HG03025 (cell line): ENCODE measurements around the gene PPP2R2B.

Experiments
- ATAC-seq: cut with Tn5 transposase; IDR thresholded peaks from one replicate; pipeline ENCODE4 v1.9.1; 2021; ENCODE audit warnings: mild to moderate bottlenecking, moderate library complexity; ENCODE audit not compliant: unreplicated experiment, low FRiP score

PPP2R2B gene

DNA sequence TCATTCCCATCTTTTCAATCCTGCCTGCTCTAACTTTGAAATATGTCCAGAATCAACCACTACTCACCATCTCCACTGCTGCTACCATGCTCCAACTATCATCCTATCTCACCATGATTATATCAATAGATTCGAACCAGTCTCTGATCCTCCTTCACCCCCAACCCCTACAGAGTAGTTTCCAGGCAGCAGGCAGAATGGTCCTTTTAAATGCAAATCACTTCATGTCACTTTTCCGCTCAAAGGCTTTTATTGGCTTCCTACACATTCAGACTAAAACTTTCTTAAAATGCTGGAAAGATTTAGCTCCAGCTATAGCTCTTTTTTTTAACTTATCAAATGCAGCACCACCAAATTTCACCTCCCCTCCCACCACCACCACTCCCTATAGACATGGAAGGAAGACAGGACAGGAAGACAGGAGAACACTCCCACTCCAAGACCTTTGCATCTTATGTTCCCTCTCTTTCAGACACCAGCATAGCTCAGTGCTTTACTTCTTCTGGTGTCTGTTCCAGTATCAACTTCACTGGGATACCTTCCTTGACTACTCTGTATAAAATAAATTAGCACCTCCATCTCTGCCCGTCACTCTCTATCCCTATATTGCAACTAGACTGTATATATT is 9.9 kb upstream of the PPP2R2B start:
- no peak for ATAC-seq

DNA sequence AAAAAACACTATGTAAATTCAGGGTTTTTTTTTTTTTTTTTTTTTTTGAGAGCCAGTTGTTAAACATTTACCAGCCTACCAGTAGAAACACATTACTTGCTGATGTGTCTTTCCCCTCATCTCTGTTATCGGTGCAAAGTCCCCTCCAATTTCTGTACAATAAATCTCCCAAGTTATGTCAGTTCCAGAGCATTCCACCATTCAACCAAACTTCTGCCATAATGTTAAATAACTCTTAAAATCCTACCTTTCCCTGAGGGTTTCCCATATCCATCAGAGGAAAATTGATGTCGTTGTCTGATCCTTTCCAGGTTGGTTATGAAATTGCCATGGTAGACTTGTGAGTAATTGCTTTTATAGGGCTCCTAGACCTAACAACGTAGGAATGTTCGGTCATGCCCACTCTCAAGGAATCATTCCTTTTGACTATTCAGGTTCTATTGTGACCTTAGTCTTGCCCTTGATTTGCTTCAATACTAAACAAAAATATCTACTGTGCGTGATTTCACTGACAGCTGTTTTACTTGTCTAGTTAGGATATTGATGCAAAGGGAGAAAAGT is 5.6 kb upstream of the PPP2R2B start:
- ATAC-seq: no peak

DNA sequence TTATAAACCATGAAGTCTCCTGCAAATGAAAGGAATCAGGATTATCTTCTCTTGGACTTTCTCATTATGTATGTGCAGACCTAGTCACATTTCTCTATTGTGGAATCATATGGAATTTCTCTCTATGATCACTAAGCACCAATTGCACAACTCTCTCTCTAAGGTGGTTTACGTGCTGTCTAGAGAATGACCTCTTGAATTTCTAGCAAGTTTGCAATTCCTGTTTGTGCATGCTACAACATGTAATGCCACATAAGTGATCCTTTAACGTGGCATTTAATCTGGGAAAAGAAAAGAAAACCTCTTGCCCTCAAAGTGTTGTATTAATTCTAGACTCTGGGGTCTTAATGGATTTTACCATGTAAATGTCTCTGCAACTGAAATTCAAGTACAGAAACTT is 5.0 kb upstream of the PPP2R2B start:
- no peak for ATAC-seq

GRCh38 chr5:146880966-146881365 is 2.4 kb upstream of the PPP2R2B start:
- no peak for ATAC-seq

- ATAC-seq: no peak
Measured at GRCh38 chr5:146877783-146878475, 628 bp downstream of the PPP2R2B start.

DNA sequence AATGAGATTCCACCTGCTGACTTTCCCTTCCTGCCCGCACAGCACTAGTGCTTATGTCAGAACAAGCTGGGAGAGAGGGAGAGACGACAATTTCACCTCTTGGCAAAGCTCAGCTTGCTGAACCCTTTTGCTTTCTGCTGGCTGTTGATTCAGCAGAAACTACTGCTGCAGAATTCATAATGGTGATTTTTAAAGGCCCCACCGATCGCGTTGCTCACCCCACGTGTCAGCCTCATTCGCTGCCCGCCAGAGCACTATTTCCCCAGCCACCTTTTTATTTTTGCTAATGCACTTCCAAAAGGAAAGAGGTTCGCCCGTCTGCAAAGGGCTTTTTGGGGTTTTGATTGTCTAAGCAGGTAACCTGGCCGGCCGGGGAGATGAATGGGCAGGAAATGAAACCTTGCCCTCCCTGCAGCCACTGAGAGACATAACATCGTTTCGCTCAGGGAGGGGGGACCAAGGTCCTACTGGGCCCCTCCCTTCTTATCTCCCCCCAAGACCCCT is 1.3 kb downstream of the PPP2R2B start:
- ATAC-seq: no peak

GRCh38 chr5:146873186-146873917 is 5.2 kb downstream of the PPP2R2B start:
- ATAC-seq: no peak

- no peak for ATAC-seq
Measured at GRCh38 chr5:146872188-146872587, 6.4 kb downstream of the PPP2R2B start.

DNA sequence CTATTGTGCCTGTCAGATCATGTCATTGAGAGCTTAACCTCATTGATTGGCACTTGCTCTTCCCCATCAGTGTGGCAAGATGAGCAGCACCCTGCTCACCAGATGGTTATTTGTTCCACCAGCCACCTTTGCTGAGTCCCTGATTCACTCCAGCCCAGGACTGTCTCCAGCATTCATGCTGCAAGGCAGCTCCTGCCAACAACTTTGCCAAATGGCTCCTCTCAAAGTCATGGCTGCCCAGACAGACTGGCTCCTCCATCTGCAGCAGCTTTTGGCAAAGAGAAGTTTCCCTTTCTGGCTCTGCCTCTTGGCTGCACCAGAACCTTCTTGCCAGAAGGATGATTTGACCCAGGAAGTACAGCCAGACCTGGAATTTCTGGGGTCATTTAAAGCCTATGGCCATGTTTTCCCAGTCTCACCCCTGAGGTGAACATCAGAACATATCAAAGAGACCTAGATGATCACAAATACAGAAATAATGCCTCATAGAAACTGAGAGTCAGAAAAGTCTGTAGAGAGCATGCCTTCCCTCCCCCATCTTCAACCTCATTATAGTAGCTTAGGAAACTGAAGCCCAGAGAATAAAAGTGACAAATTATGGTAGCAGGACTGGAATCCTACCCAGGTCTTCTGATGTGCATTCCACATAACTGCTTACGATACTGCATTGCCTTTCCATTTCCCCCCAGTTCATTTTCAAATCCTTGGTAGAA is 10.4 kb downstream of the PPP2R2B start:
- no peak for ATAC-seq

DNA sequence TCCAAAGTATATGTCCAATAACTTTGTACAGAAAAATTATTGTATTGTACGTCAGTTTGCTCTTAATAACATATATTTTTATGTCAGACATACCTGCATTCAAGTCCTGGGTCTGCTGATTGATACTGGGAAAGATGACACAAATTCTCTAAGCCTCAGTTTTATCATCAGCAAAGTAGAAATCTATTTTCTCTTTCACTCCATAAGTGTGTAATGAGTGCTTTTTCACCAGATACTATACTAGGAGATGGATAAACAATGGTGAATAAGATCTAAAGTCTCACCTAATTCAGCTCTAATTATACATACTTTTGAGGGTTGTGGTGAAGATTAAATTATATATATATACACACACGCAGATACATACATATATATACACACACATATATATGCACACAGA is 12.3 kb downstream of the PPP2R2B start:
- no peak for ATAC-seq

DNA sequence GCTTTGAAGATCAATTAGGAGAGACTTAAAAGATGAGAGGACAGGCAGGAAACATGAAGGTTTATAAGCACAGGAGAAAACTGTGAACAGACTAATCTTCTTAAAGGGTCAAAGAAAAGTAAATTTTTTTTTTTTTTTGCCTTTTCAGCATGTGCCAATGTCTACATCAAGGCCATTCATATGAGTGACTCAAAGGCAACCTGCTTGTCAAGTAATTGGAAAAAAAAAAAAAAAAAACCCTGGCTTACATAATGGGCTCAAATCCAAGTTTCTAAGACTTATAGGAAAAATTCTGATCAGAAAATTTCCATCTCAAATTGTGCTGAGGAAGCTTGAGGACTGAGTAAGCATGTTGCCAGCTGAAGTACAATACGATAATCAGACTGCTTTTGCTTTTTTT is 15.9 kb downstream of the PPP2R2B start:
- no peak for ATAC-seq

- no peak for ATAC-seq
Measured at GRCh38 chr5:146860213-146860893, 18.2 kb downstream of the PPP2R2B start.

DNA sequence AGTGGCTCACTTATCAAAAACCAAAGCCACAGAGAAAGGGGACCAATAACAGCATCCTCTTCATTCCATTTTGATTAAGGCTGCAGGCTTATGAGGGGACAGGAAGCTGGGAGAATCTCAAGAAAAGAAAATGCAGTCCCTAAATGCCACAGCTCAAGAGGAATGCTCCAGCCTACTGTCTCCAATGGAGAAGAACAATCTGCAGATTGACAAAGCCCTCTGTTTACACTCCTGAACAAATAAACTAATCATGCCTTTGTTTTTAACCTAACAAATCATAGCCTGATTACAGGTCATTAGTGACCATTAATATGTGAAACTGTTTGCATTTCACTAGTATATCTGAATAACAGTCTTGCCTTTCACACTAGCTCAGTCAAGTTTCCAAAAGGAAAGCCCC is 26.5 kb downstream of the PPP2R2B start:
- no peak for ATAC-seq

DNA sequence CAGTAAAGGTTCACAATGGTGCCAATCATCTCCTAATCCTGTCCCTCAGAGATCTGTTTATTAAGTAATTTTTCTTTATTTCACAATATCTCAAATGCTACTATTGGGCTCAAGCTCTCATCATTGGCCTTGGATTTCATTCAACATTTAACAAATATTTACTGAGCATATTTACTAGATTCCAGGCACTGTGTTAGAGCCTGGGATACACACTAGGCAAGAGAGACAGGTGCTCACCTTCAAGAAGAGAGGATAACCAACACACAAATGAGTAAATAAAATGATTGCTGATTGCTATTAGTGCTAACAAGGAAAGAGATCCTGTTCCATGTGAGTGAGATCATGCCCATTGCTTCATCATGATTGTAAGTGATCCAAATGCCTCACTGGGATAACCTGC is 27.4 kb downstream of the PPP2R2B start:
- ATAC-seq: no peak

GRCh38 chr5:146849694-146850303 is 28.8 kb downstream of the PPP2R2B start:
- ATAC-seq: no peak

DNA sequence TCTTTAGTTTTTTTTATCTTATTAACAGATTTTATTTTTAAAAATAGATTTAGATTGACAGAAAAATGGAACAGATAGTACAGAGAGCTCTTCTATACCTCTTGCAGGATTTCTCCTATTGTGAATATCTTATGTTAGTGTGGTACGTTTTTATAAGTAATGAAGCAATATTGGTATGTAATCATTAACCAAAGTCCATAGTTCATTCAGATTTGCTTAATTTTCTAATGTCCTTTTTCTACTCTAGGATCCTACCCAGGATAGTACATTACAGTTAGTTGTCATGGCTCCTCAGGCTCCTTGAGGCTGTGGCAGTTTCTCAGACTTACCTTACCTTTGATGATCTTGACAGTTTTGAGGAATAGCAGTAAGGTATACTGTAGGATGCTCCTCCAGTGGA is 30.4 kb downstream of the PPP2R2B start:
- ATAC-seq: no peak

DNA sequence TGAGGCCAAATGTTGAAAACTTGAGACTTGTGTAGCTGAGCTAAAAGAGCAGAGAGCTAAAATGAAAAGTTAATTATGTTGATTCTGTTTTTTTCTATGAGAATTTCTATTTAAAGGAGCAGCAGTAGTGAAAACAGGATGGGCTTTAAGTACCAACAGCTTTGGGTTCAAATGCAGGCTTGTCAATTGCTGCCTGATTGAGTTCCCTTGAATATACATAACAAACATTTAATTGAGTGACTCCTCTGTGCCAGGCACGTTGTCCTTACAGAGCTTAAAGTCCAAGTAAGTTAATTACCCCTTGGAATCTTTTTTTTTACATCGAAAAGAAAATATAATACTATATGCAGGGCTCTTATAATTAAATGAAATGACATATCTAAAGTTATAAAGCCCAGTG is 38.5 kb downstream of the PPP2R2B start:
- ATAC-seq: no peak

DNA sequence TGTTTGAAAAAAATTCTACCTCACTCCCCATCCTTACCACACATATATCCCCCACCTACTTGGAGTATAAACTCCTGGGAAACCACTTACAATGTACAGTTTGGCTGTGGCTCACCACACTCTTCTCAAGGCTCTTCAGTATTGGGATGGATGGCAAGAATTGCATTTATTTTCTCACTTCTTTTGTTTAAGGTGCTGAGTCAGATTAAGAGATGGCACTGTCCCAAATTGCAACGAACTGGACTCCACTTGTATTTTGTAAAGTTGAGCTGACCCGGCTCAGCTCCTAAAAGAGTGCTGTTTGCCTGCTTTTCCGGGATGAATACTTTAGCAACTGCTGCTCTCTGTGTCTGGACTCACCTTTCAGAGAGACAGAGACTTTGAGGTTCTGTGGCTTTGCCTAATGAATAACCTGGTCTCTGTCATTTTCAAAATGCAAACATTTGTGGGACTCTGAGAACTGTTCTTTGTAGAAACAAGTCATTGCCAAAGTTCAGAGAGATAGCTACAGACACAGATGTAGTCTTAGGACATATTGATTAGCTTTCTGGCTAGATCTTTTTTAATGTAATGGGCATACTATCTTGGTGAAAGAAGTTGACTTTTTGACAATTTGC is 42.2 kb downstream of the PPP2R2B start:
- no peak for ATAC-seq

- ATAC-seq: no peak
Measured at GRCh38 chr5:146832985-146833732, 45.4 kb downstream of the PPP2R2B start.
